Endothelial cell of umbilical vein (primary cell): ENCODE measurements around the gene STARD3NL. TPM values are rescaled to one million over a fixed set of nuclear protein-coding genes. Genes with fewer than 3 reads are reported as not detected.

Source experiments
- BruUV-seq: library from RNA; stranded (reverse); fragments of 400-500 nt; replicated peaks from 2 replicates; lab custom pipeline; 2021; lab: Mats Ljungman, UMichigan
- CTCF ChIA-PET: fragments of 300-600, 350-600 bp; sonication (Branson Sonifier 250); formaldehyde crosslinking; loops from one replicate; lab custom pipeline; 2021; ENCODE audit warnings: antibody characterized with exemption, inconsistent platforms; lab: Charles Lee
- POLR2A ChIA-PET: fragments of 300-600, 350-600 bp; sonication (Branson Sonifier 250); formaldehyde crosslinking; loops from one replicate; lab custom pipeline; 2021; ENCODE audit warnings: antibody characterized with exemption, inconsistent platforms; lab: Charles Lee
- DNase-seq: peaks from one replicate; pipeline ENCODE4 v3.0.0-alpha.2; 2011; ENCODE audit warnings: low read depth, low spot score
- FAIRE-seq: peaks from 2 replicates; lab custom pipeline; 2011; peaks lifted over from hg19 to GRCh38; lab: Jason Lieb, UNC
- H2AFZ ChIP-seq: 2 replicates; pipeline ENCODE4 v1.6.0; 2012; ENCODE audit warnings: low read depth, low read length, control low read depth, inconsistent platforms
- H3K27ac ChIP-seq: 2 replicates; pipeline ENCODE4 v1.5.1; 2011; ENCODE audit warnings: low read depth, mild to moderate bottlenecking, control low read depth, low read length, moderate library complexity; ENCODE audit not compliant: insufficient read depth
- H3K27me3 ChIP-seq, 2 experiments: 2 replicates each; pipeline versions ENCODE4 v1.6.0 to v1.6.1; 2011; ENCODE audit warnings: low read length in 2 of 2, mixed read lengths in 1 of 2; ENCODE audit not compliant: control insufficient read depth in 2 of 2, insufficient read depth in 2 of 2
- H3K36me3 ChIP-seq, 2 experiments: 2 replicates in 1 of 2; 3 replicates in 1 of 2; pipeline ENCODE4 v1.5.1; 2011; ENCODE audit warnings: low read length in 2 of 2, mild to moderate bottlenecking in 1 of 2, moderate library complexity in 1 of 2; ENCODE audit not compliant: control insufficient read depth in 2 of 2, insufficient read depth in 2 of 2; ENCODE audit errors: extremely low read depth in 1 of 2
- H3K4me1 ChIP-seq: 3 replicates; pipeline ENCODE4 v1.5.1; 2011; ENCODE audit warnings: mild to moderate bottlenecking, low read length; ENCODE audit not compliant: control insufficient read depth, insufficient read depth; ENCODE audit errors: extremely low read depth
- H3K4me2 ChIP-seq: 2 replicates; pipeline ENCODE4 v1.6.1; 2011; ENCODE audit warnings: low read length, control low read depth, mixed read lengths; ENCODE audit not compliant: insufficient read depth
- H3K4me3 ChIP-seq, 3 experiments: fragments of 200-600 bp in 1 of 3; sonication (generic), shearing (Covaris generic) in 1 of 3; replicated peaks in 1 of 3; 2 replicates each; pipeline ENCODE4 v1.5.1; 2011 to 2016; ENCODE audit warnings: control low read depth in 3 of 3, low read length in 3 of 3, mild to moderate bottlenecking in 2 of 3, inconsistent platforms in 1 of 3, low read depth in 1 of 3, moderate library complexity in 1 of 3; ENCODE audit not compliant: insufficient read depth in 1 of 3
- H3K79me2 ChIP-seq: 2 replicates; pipeline ENCODE4 v1.6.0; 2012; ENCODE audit warnings: low read length, inconsistent platforms; ENCODE audit not compliant: control insufficient read depth, insufficient read depth
- H3K9ac ChIP-seq: replicated peaks from 2 replicates; pipeline ENCODE3; 2011; ENCODE audit warnings: low read length, control low read depth; ENCODE audit not compliant: insufficient read depth; ENCODE audit errors: extremely low read depth
- H3K9me1 ChIP-seq: replicated peaks from 3 replicates; pipeline ENCODE4 v1.6.0; 2011; ENCODE audit warnings: mild to moderate bottlenecking, low read length; ENCODE audit not compliant: control insufficient read depth, insufficient read depth; ENCODE audit errors: extremely low read depth
- H3K9me3 ChIP-seq: replicated peaks from 2 replicates; pipeline ENCODE4 v1.5.1; 2012; ENCODE audit warnings: low read length, inconsistent platforms; ENCODE audit not compliant: control insufficient read depth, insufficient read depth
- H4K20me1 ChIP-seq: replicated peaks from 2 replicates; pipeline ENCODE3; 2011; ENCODE audit warnings: mild to moderate bottlenecking, low read length; ENCODE audit not compliant: control insufficient read depth, insufficient read depth; ENCODE audit errors: extremely low read depth
- JUN ChIP-seq: IDR thresholded peaks from 2 replicates; pipeline ENCODE4 v1.6.1; 2011; ENCODE audit warnings: borderline replicate concordance, low read depth; ENCODE audit not compliant: insufficient read length, insufficient read depth
- POLR2A ChIP-seq: IDR thresholded peaks from 2 replicates; pipeline ENCODE4 v1.6.1; 2012; ENCODE audit warnings: low read depth, mild to moderate bottlenecking, control low read depth, low read length
- dilution Hi-C: fragments of 300-500 bp; cut with MboI; formaldehyde crosslinking; loops from one replicate; pipeline ENCODE4 v1.15.0; 2019; ENCODE audit warnings: low sequenced_read_pairs; ENCODE audit not compliant: extremely low pct_ligation_motif_present
- intact Hi-C: fragments of 100-400 bp; cut with micrococcal nuclease; formaldehyde crosslinking; loops from one replicate; pipeline ENCODE4 v1.10.0; 2022
- polyA plus RNA-seq, 4 experiments: library from polyadenylated mRNA; depleted of rRNA in 3 of 4; stranded (reverse) in 3 of 4; unstranded in 1 of 4; fragments of >200 nt; gene quantifications; 2 replicates each; pipeline versions ENCODE4 v1.2.1 to v1.2.3, GENCODE V29; 2011 to 2012; ENCODE audit warnings: missing spikeins in 1 of 4
- total RNA-seq: library from RNA; stranded (reverse); gene quantifications from 2 replicates; pipeline ENCODE4 v1.2.3, GENCODE V29; 2021
- TF ChIP-seq, protein P1 (sequence below): IDR thresholded peaks from 2 replicates; pipeline ENCODE4 v1.6.1; 2011; ENCODE audit not compliant: insufficient read depth, insufficient read length
- TF ChIP-seq, protein P2 (sequence below), 2 donors: IDR thresholded peaks; 1 replicate in 1 of 2; 2 replicates in 1 of 2; pipeline ENCODE4 v1.5.1; 2011; ENCODE audit warnings: low read length in 2 of 2, mild to moderate bottlenecking in 2 of 2, moderate library complexity in 2 of 2, control low read depth in 1 of 2, inconsistent platforms in 1 of 2, low read depth in 1 of 2; ENCODE audit not compliant: insufficient read depth in 1 of 2; ENCODE audit errors: extremely low read depth in 1 of 2

STARD3NL gene
- total and polyA plus RNA-seq, 2 donors (not counting 3 experiments of a cell fraction or from before 2014, with no cell fraction given), result 52.8 to 73.6 TPM

DNA sequence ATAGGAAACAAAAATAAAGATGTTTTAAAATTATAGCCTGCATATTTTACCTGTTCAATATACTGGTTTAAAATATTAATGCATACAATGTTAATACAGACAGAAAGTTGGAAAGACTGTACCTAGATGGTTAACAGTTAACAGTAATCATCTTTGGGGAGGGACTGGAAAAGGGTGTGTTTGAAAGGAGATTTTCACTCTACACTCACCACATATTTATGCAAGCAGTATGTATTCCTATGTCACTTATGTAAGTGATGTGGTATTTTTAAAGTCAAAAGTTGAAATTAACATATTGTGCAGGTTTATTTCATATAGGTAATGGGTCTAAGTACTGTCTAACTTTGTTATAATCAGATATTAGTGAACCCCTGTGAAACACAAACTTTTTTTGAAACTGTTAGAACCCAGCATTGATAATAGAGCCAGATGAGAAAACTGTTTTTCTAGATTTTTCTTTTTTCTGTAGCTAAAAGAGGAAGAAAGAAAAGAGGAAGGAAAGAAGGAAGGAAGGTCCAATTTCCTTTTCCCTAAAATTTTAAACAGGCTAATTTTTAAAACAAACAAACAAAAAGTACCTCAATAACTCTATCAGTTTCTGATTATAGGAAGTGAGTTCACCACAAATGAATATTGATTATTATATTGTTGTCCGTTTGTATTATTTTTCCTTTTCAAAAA lies 9.0 kb upstream of the STARD3NL start:
- DNase-seq, result no peak
- ChIA-PET CTCF (interaction anchor here (2.0 to 2.2 kb wide), 2 partner anchors 47 to 61 kb away, joined by 4 to 9 read pairs; no protein-coding TSS in a partner anchor), POLR2A (interaction anchor here (0.5 kb wide), 1 partner anchor 9 kb away, joined by 3 read pairs; no protein-coding TSS in a partner anchor)
- no peak for FAIRE-seq
- H4K20me1 ChIP-seq, result no peaks in the 10 kb centered on the region
- no peaks in the 10 kb centered on the region for H3K9me1 ChIP-seq
- no peaks in the 10 kb centered on the region for H3K4me1 ChIP-seq
- H3K79me2 ChIP-seq, result no peaks in the 10 kb centered on the region
- no peak overlapping the region for H3K4me2 ChIP-seq
- no peak overlapping the region for H2AFZ ChIP-seq
- dilution Hi-C loops, result no loop called here
- H3K9me3 ChIP-seq, result no peaks in the 10 kb centered on the region
- H3K4me3 ChIP-seq, result no peak overlapping the region
- no peak overlapping the region for H3K9ac ChIP-seq
- no peak overlapping the region for H3K27ac ChIP-seq
- intact Hi-C loops, result no loop called here
- BruUV-seq, result no TSS peak
- TF ChIP-seq, protein P1, sequence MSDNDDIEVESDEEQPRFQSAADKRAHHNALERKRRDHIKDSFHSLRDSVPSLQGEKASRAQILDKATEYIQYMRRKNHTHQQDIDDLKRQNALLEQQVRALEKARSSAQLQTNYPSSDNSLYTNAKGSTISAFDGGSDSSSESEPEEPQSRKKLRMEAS, result no peak
- TF ChIP-seq, protein P2, sequence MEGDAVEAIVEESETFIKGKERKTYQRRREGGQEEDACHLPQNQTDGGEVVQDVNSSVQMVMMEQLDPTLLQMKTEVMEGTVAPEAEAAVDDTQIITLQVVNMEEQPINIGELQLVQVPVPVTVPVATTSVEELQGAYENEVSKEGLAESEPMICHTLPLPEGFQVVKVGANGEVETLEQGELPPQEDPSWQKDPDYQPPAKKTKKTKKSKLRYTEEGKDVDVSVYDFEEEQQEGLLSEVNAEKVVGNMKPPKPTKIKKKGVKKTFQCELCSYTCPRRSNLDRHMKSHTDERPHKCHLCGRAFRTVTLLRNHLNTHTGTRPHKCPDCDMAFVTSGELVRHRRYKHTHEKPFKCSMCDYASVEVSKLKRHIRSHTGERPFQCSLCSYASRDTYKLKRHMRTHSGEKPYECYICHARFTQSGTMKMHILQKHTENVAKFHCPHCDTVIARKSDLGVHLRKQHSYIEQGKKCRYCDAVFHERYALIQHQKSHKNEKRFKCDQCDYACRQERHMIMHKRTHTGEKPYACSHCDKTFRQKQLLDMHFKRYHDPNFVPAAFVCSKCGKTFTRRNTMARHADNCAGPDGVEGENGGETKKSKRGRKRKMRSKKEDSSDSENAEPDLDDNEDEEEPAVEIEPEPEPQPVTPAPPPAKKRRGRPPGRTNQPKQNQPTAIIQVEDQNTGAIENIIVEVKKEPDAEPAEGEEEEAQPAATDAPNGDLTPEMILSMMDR (IDR thresholded peaks at IDR 0.05; ENCODE audit: extremely low read depth in 1 of 2, insufficient read depth in 1 of 2, low read depth in 1 of 2, low read length in 2 of 2), result no peak
- TF ChIP-seq JUN, result no peak
- TF ChIP-seq POLR2A, result no peak
- H3K27me3 ChIP-seq, result peaks cover 6 to 34% of the 10 kb centered on the region in 2 experiments
- no peaks in the 10 kb centered on the region for H3K36me3 ChIP-seq
